Colonic mucosa (tissue), 4 donors: ENCODE measurements around the gene TRIM62. TPM values are rescaled to one million over a fixed set of nuclear protein-coding genes. Genes with fewer than 3 reads are reported as not detected.
A peak's percentile ranks its signal among the peaks of the same experiment; 100 is the strongest.

Experiments used
- DNase-seq: peaks from one replicate; pipeline ENCODE4 v3.0.0-alpha.2; 2020
- H3K27ac ChIP-seq: fragments of 200-600 bp; one replicate; pipeline ENCODE4 v1.8.0; 2021
- H3K27me3 ChIP-seq: fragments of 200-600 bp; one replicate; pipeline ENCODE4 v1.8.0; 2021
- H3K36me3 ChIP-seq: fragments of 200-600 bp; one replicate; pipeline ENCODE4 v1.8.0; 2021
- H3K4me1 ChIP-seq: fragments of 200-600 bp; one replicate; pipeline ENCODE4 v1.8.0; 2021; ENCODE audit warnings: mild to moderate bottlenecking
- H3K4me3 ChIP-seq: fragments of 200-600 bp; one replicate; pipeline ENCODE4 v1.8.0; 2021
- H3K9ac ChIP-seq, 2 donors: one replicate each; pipeline ENCODE4 v1.7.0; 2013; ENCODE audit warnings: control low read depth in 2 of 2, low read depth in 2 of 2, low read length in 2 of 2
- H3K9me3 ChIP-seq: fragments of 200-600 bp; one replicate; pipeline ENCODE4 v1.8.0; 2021
- intact Hi-C: fragments of 100-400 bp; cut with DNase I; formaldehyde crosslinking; loops from one replicate; pipeline ENCODE4 v1.14.1; 2022
- total RNA-seq, 2 donors: library from RNA; stranded (reverse); fragmentation: NEBNext Ultra II Directional in 1 of 2; extraction: Animal tissue kit (Norgen Biotek cat#: 25700) in 1 of 2; gene quantifications; one replicate each; pipeline ENCODE4 v1.2.1, GENCODE V29; 2021
- TF ChIP-seq, protein P1 (sequence below): fragments of 200-600 bp; IDR thresholded peaks from one replicate; pipeline ENCODE4 v1.8.0; 2022; ENCODE audit warnings: antibody characterized with exemption, mild to moderate bottlenecking
- donor health status: healthy.
- donor health status: DM: no; HTN: no; CAD: no.
- donor health status: DM: no; HTN: no; CAD: no.

Gene TRIM62
- total RNA-seq, 2 donors from 2014 or later = 4.9 to 6.2 TPM

DNA sequence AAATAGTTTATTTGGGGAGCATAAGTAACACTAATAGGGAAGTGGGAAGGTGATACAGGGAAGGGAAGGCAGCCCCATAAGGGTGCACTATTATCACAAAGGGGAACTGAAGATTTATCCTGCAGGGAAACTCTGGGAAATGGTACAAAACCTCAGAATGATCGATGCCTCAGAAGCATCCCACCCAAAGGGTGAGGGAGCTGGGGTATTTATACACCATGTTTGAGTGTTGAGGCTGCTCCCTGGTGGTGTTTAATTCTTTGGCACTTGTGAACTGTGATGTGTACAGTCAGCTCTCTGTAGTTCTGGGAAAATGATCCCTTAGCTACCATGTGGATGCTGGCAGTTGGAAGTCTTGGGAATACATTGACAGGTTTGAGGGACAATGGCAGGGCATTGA lies 5.1 kb upstream of the TRIM62 start:
- Histone ChIP-seq H3K4me3 (no peak overlapping the region), H3K4me1 (no peaks in the 10 kb centered on the region), H3K27ac (no peak overlapping the region), H3K9ac (no peak overlapping the region), H3K36me3 (no peaks in the 10 kb centered on the region), H3K27me3 (no peaks in the 10 kb centered on the region), H3K9me3 (no peaks in the 10 kb centered on the region)
- TF ChIP-seq, protein P1, sequence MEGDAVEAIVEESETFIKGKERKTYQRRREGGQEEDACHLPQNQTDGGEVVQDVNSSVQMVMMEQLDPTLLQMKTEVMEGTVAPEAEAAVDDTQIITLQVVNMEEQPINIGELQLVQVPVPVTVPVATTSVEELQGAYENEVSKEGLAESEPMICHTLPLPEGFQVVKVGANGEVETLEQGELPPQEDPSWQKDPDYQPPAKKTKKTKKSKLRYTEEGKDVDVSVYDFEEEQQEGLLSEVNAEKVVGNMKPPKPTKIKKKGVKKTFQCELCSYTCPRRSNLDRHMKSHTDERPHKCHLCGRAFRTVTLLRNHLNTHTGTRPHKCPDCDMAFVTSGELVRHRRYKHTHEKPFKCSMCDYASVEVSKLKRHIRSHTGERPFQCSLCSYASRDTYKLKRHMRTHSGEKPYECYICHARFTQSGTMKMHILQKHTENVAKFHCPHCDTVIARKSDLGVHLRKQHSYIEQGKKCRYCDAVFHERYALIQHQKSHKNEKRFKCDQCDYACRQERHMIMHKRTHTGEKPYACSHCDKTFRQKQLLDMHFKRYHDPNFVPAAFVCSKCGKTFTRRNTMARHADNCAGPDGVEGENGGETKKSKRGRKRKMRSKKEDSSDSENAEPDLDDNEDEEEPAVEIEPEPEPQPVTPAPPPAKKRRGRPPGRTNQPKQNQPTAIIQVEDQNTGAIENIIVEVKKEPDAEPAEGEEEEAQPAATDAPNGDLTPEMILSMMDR = no peak
- DNase-seq = no peak
- intact Hi-C loops = no loop called here

DNA sequence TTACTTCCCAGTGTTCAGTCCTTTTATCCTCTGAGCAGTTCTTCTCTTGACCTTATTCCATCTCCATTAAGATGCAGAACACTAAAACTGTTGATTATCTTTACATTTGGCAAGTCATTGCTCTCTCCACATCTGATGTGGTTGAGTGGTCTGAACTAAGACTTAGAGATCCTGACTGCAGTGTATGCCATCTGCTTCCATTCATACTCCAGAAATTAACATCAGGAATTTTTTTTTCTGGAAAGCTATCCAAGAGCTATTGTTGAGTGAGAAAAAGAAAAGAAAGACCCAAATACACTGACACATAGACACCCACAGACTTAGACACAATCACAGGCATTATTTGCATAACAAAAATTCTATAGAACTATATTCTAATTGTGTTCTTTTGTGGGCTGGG lies 3.7 kb upstream of the TRIM62 start:
- Histone ChIP-seq H3K9ac (no peak overlapping the region), H3K4me1 (peaks cover 4% of the 10 kb centered on the region), H3K36me3 (no peaks in the 10 kb centered on the region), H3K27ac (no peak overlapping the region), H3K4me3 (no peak overlapping the region), H3K27me3 (no peaks in the 10 kb centered on the region), H3K9me3 (no peaks in the 10 kb centered on the region)
- DNase-seq = no peak
- intact Hi-C loops = no loop called here
- TF ChIP-seq, protein P1 = no peak

DNA sequence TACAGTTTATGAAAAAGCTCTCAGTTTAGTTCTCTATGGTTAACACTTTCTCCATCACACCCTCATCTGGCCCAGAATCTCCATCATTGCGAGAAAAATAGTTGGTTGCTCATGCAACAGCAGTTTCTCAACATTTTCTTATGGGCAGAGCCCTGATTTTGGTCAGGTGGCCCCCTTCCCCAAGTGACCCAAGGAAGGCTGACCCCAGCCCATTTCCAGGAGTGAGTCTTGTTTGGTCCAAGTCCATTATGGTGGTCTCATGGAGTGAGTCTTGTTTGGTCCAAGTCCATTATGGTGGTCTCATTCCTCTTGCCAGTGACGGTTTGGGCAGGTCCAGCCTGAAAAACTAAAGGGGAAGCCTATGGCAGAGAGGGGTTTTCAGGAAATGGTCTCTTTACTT lies 1.5 kb upstream of the TRIM62 start:
- Histone ChIP-seq H3K9me3 (no peaks in the 10 kb centered on the region), H3K4me1 (peaks cover 4% of the 10 kb centered on the region), H3K9ac (no peak overlapping the region), H3K27ac (no peak overlapping the region), H3K36me3 (no peaks in the 10 kb centered on the region), H3K4me3 (no peak overlapping the region), H3K27me3 (no peaks in the 10 kb centered on the region)
- TF ChIP-seq, protein P1 = no peak
- no peak for DNase-seq
- intact Hi-C loops = no loop called here

DNA sequence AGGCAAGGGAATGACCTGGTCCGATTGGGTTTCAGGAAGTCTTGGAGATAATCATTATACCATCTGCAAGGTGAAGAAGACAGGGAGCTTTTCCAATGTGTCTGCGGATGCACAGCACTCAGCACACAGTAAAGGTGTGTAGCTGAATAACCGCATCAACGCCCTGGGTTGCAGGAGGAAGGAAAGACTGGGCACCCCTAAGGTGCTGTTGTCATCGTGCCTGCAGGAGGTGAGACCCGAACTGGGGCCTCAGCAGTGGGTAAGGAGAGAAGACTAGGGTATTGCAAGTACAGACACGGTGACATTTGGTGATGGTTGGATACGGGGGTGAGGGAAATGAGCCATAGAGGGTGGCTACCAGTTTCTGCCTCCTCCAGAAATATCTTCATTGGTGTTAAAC lies 1.1 kb upstream of the TRIM62 start:
- peaks cover 4% of the 10 kb centered on the region for H3K4me1 ChIP-seq
- no peak for DNase-seq
- H3K9me3 ChIP-seq = no peaks in the 10 kb centered on the region
- no peaks in the 10 kb centered on the region for H3K27me3 ChIP-seq
- TF ChIP-seq, protein P1 = no peak
- H3K9ac ChIP-seq = no peak overlapping the region
- H3K36me3 ChIP-seq = no peaks in the 10 kb centered on the region
- H3K27ac ChIP-seq = no peak overlapping the region
- intact Hi-C loops = no loop called here
- H3K4me3 ChIP-seq = no peak overlapping the region

DNA sequence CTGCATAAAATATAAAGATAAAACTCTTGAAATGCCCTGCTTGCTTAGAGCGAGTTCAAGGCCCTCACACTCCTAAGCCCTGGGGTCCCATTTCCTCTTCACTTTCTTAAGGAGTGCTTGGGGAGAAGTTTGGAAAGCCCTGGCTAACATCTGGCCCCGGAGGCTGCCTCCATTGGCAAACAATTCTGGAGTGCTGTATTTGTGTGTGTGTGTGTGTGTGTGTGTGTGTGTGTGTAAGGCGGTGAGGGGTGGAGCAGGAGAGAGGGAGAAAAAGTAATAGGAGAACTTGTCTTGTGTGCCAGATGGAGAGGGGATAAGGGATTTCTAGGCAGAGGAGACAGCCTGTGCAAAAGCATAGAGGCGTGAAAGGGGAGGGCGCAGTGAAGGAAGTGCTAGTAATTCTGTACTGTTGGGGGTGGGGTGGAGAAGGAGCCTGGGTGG lies 578 bp upstream of the TRIM62 start:
- H3K36me3 ChIP-seq = no peaks in the 10 kb centered on the region
- DNase-seq = peak; percentile 43
- H3K27ac ChIP-seq = peak overlapping the region; percentile 32
- peak overlapping the region in 1 of 2 donors; percentile 21 for H3K9ac ChIP-seq
- intact Hi-C loops = no loop called here
- TF ChIP-seq, protein P1 = no peak
- H3K27me3 ChIP-seq = no peaks in the 10 kb centered on the region
- H3K4me1 ChIP-seq = peaks cover 4% of the 10 kb centered on the region
- H3K9me3 ChIP-seq = no peaks in the 10 kb centered on the region
- peak overlapping the region; percentile 85 for H3K4me3 ChIP-seq
